Measurements from ENCODE around the gene HOXD4.

HOXD4 gene

DNA sequence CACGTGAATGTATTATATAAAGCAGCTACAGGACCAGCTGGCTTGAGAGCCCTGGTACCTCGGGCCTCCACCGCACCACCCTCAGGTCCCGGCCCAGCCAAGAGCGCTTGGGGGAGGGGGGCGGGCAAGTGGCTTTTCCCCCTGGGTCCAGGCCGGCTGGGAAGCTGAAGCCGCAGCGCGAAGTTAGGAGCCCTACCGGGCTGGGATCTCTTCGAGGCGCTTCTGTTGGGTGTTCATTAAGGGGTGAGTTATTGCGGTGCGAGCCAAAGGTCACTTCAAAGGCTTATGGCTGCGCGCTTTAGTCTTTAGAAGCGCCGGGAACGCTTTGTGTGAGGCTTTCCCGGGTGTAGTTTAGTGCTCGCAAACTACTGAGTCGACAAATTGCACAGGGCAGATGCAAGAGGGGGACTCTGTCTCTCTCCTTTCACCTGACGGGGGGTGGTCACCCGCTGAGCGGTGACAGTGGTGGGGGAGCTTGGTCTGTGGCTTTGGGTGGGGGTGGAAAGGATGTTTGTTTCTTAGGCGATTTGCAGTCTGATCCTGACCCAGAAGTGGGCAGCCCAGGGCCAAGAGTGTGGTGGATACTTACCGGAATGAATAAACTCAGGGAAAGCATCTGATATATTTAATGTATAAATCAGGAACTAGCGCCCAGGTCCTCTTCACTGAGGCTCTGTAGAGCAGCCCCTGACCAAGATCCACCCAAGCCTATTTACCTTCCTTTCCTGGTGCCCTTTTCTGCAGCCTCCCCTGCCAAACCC, 11.7 kb downstream of the HOXD4 start:
- no peak for TF ChIP-seq FOXP2 (optimal IDR thresholded peaks at IDR 0.05; ENCODE audit: borderline replicate concordance, extremely low read depth, extremely low read length, insufficient read depth)
- TF ChIP-seq SIN3A (IDR thresholded peaks at IDR 0.05; ENCODE audit: borderline replicate concordance, insufficient read depth, low read length): no peak
- TF ChIP-seq POLR2AphosphoS5 (IDR thresholded peaks at IDR 0.05; ENCODE audit: low read depth, low read length): no peak
- TF ChIP-seq TAF1 (IDR thresholded peaks at IDR 0.05; ENCODE audit: borderline replicate concordance, insufficient read depth, low read length): no peak
- TF ChIP-seq, protein P1, sequence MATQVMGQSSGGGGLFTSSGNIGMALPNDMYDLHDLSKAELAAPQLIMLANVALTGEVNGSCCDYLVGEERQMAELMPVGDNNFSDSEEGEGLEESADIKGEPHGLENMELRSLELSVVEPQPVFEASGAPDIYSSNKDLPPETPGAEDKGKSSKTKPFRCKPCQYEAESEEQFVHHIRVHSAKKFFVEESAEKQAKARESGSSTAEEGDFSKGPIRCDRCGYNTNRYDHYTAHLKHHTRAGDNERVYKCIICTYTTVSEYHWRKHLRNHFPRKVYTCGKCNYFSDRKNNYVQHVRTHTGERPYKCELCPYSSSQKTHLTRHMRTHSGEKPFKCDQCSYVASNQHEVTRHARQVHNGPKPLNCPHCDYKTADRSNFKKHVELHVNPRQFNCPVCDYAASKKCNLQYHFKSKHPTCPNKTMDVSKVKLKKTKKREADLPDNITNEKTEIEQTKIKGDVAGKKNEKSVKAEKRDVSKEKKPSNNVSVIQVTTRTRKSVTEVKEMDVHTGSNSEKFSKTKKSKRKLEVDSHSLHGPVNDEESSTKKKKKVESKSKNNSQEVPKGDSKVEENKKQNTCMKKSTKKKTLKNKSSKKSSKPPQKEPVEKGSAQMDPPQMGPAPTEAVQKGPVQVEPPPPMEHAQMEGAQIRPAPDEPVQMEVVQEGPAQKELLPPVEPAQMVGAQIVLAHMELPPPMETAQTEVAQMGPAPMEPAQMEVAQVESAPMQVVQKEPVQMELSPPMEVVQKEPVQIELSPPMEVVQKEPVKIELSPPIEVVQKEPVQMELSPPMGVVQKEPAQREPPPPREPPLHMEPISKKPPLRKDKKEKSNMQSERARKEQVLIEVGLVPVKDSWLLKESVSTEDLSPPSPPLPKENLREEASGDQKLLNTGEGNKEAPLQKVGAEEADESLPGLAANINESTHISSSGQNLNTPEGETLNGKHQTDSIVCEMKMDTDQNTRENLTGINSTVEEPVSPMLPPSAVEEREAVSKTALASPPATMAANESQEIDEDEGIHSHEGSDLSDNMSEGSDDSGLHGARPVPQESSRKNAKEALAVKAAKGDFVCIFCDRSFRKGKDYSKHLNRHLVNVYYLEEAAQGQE (IDR thresholded peaks at IDR 0.05; ENCODE audit: insufficient read depth in 1 of 2, low read depth in 2 of 2, low read length in 2 of 2): no peak

- TF ChIP-seq SIN3A (IDR thresholded peaks at IDR 0.05; ENCODE audit: borderline replicate concordance, insufficient read depth, low read length): no peak
- no peak for TF ChIP-seq FOXP2 (optimal IDR thresholded peaks at IDR 0.05; ENCODE audit: borderline replicate concordance, extremely low read depth, extremely low read length, insufficient read depth)
- TF ChIP-seq TAF1 (IDR thresholded peaks at IDR 0.05; ENCODE audit: borderline replicate concordance, insufficient read depth, low read length): no peak
- TF ChIP-seq POLR2AphosphoS5 (IDR thresholded peaks at IDR 0.05; ENCODE audit: low read depth, low read length): no peak
- TF ChIP-seq, protein P1 (IDR thresholded peaks at IDR 0.05; ENCODE audit: insufficient read depth in 1 of 2, low read depth in 2 of 2, low read length in 2 of 2): no peak
These were observed 12.3 kb downstream of the HOXD4 start for GRCh38 chr2:176163672-176164056.

DNA sequence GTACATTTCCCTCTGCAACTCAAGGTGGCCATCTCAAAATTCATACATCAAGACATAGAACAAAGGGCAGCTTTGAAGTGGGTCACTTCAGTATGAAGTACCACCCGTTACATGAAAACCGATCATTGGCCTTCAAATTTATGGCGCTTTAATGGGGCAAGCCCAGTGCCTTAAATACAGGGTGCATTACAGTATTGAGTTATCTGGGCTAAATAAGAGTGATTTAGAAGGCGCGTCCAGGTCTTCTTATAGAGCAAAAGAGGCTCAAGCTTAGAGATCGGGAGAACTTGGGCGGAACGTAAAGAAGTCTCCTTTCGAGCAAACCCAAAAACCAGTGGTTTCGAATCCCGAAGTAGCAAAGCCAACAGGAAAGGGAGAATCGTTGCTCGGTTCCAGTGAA, 12.9 kb downstream of the HOXD4 start:
- TF ChIP-seq, protein P1 (IDR thresholded peaks at IDR 0.05; ENCODE audit: insufficient read depth in 1 of 2, low read depth in 2 of 2, low read length in 2 of 2): no peak
- TF ChIP-seq TAF1 (IDR thresholded peaks at IDR 0.05; ENCODE audit: borderline replicate concordance, insufficient read depth, low read length) (no peak), SIN3A (IDR thresholded peaks at IDR 0.05; ENCODE audit: borderline replicate concordance, insufficient read depth, low read length) (no peak), POLR2AphosphoS5 (IDR thresholded peaks at IDR 0.05; ENCODE audit: low read depth, low read length) (no peak), FOXP2 (optimal IDR thresholded peaks at IDR 0.05; ENCODE audit: borderline replicate concordance, extremely low read depth, extremely low read length, insufficient read depth) (no peak)

DNA sequence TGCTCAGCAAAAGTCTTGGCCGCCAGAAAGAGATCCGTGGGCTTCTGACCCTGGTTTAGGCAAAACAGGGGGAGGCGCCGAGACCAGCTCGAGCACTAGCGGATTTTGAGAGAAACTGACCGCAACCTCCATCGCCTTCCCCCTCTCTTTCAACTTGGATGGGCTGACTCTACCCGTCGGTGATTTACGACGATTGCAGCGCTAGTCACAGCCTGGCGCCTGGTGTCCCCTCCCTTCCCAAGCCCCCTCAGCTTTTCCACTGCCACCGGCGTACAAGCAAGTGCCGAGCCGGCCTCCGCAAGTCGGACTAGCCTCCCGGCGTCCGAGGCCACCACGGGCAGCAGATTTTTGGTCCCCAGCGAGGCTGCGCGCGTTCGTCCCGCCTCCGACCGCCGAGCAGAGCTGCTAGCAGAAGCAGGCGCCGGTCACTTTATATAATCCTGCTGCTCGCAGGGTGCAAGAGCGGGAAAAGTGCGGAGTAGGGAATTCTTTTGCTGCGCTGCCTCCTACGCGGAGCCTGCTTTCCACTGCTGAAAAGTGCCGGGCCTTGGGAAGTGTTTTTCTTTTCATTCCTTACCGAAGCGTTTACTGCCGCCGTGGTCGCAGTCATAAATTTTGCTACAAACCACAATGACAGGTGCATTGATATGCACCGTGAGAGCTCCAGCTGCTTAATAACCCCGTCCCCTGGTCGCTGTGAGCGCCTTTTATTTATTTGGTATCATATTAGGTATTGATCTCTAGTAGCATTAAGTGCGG, 13.4 kb downstream of the HOXD4 start:
- TF ChIP-seq TAF1 (IDR thresholded peaks at IDR 0.05; ENCODE audit: borderline replicate concordance, insufficient read depth, low read length) (no peak), POLR2AphosphoS5 (IDR thresholded peaks at IDR 0.05; ENCODE audit: low read depth, low read length) (no peak), SIN3A (IDR thresholded peaks at IDR 0.05; ENCODE audit: borderline replicate concordance, insufficient read depth, low read length) (no peak), FOXP2 (optimal IDR thresholded peaks at IDR 0.05; ENCODE audit: borderline replicate concordance, extremely low read depth, extremely low read length, insufficient read depth) (no peak)
- TF ChIP-seq, protein P1 (IDR thresholded peaks at IDR 0.05; ENCODE audit: insufficient read depth in 1 of 2, low read depth in 2 of 2, low read length in 2 of 2): no peak
